ENCODE measurements around the gene PPFIBP2. TPM values are rescaled to one million over a fixed set of nuclear protein-coding genes. Genes with fewer than 3 reads are reported as not detected.

The PPFIBP2 gene
- total RNA-seq, 2 donors from 2014 or later, result 16.3 to 25.5 TPM

DNA sequence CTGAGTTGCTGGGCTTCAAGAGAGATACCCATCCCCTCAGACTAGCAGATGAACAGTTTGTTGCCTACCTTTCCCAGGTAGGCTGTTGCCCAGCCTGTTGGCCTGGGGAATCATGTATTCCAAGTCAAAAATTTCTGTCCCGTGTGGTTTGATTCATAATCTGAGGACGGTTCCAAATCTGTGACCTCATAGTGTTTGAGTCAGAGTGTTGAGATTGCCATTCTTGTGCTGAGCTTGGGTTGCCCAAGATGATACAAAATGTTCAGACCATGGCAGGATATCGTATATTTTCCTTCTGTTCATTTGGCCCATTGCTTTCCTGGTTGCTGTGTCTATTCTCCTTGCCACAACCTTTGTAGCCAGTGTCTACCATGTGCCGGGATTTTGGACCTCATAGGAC, 95.2 kb downstream of the PPFIBP2 start:
- intact Hi-C loops (cut with DNase I), result no loop called here
- DNase-seq (no peak), ATAC-seq (peak in 1 of 2 donors; percentile 12)

DNA sequence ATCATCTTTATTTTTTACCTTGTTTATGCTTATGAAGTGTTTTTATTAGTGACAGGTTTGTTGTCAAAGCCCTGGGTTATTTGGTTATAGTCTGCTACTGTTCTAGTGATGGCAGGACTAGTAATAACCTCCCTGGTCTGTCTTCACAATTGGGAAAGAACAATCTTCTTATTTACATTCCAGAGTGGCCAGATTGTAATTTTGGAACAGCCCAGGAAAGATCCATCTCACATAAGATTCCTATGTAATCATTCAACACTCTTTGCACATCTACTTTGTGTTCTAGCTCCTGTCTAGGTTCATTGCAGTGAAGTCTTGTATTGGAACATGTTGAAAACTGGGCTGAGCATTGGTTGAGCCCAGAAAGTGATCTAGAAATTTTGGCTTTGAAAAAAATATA, 95.7 kb downstream of the PPFIBP2 start:
- no peak for ATAC-seq
- DNase-seq, result no peak
- intact Hi-C loops (cut with DNase I), result no loop called here

DNA sequence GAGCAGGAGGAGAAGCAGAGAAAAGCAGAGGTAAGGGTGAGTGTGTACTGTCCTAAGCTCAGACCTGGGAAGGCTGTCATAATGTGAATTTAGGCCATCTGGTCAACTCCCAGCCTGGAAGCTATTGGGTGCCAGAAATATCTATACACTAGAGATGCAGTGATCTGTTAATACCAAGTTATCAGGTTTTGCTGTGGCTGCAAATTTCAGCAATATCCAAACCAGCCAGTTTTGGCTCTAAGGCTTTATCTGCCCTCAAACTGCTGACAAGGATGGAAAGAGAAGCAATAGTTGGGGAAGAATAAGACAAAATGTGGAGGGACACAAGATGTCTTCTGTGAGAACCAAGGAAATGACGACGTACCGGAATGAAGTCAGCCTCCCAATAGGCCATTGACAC, 96.6 kb downstream of the PPFIBP2 start:
- no peak for DNase-seq
- ATAC-seq, result no peak
- intact Hi-C loops (cut with DNase I), result no loop called here

DNA sequence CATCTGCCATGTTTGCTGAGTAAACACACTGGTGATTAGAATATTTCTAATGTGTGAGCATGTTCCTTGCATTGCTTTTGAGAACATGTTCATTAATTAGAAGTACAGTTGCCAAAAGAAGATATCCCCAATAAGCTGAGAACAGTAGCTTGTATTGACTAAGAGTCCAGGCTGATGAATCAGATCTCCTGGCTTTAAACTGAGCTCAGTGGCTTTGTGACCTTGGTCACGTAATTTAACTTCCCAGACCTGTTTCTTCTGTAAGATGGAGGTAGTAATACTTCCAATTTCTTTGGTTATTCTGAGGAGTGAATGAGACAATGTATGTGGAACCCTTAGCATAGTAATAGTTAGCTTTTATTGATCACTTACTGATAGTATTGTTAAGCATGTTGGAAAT, 97.6 kb downstream of the PPFIBP2 start:
- ATAC-seq (no peak), DNase-seq (no peak)
- intact Hi-C loops (cut with DNase I), result no loop called here

DNA sequence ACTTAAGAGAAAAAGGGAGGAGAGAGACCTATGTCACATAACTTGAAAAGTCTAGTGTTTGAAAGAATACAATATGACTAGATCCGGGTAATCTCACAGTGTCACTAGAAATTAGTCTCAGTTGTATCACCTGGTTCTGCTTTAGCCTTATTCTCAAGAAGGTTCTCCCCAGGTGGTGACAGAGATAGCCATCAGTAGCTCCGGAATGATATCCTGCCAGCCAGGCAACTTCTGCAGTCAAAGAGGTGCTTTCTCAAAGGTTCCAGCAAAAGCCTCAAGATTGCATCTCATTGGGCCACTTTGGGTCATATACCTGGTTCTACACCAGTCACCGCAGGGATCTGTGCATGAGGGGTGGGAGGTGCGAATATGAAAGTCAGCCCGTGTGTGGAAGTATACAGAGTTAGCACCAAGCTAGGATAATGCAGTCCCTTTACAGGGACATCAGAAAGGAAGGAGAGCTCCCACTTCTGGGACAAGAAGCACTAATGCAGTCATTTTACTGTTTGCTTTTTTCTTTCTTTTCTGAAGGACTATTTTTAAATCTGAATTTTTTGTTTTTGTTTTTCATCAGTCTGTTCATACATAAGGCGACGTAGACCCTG, 98.4 kb downstream of the PPFIBP2 start:
- ATAC-seq, result no peak
- intact Hi-C loops (cut with DNase I), result no loop called here

DNA sequence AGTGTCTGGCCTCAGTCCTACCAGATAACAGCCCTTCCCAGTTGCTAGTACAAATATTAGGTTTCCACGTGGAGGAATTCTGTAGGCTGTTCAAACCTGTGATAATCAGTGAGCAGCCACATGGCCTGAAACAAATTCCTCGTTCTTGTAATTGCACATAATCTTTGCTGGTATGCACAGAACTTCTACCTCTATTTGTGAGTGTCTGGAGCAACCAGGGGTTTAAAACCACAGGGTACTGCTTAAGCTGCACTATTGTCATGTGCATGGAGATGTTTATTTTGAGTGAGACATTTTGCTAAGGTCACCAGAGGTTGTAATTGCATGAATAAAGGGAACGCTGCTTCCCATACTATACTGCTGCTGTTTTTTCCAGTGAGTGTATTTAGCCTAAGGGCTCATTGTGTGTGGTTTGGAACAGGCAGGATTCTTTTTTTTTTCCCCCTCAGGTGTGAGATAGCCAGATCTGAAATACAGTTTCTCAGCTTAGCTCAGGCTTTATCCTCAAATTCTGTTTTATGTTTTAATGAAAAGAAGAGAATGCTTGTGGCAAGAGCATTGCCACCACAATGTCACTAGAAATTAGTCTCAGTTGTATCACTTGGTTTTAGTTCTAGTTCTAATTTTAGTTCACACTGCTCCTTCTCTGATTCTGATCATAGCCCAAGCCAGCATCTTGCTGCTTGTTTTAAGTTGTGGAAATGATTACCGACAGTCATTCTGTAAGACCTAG, 99.0 kb downstream of the PPFIBP2 start:
- ATAC-seq, result peak in 1 of 2 donors; percentile 22
- no peak for DNase-seq
- intact Hi-C loops (cut with DNase I), result no loop called here

More for the DNA sequence above, 98.4 kb downstream of the PPFIBP2 start:
- no peak for DNase-seq

DNA sequence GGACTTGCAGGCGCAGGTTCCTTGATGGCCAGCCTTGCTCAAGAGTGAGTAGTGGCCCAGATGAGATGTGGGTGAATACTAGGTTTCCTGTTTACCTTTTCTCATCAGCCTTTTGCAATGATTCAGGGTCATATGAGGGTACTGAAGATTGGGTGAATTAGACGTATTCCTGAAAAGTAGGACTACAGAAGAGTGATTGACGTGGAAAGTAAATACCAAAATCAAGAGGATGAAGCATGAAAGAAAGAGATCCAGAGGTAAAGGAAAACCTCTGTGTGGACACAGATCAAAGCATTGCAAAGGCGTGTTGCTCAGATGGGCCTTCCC, 99.6 kb downstream of the PPFIBP2 start:
- DNase-seq (no peak), ATAC-seq (no peak)
- intact Hi-C loops (cut with DNase I), result no loop called here

GRCh38 chr11:7614656-7615055, 100.9 kb downstream of the PPFIBP2 start:
- DNase-seq (no peak), ATAC-seq (no peak)
- intact Hi-C loops (cut with DNase I), result no loop called here

DNA sequence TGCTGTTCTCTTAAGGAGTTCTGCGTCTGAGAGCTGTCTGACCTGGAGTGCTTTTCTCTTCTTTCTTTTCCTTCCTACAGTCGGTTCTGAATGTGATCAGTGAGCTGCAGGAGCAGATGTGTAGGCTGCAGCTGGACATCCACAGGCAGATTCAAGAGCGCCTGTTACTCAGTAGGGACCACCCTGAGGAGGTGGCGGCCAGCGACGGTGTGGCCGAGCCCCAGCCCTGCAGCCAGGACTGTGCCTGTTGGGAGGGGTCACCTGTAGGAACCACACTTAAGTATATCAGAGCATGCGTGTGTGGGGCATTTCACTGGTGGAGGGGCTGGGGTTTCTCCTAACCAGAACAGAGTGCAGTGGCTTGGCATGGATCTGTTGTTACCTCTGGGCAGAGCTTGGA, 103.2 kb downstream of the PPFIBP2 start:
- ATAC-seq, result no peak
- DNase-seq, result no peak
- intact Hi-C loops (cut with DNase I), result no loop called here

- DNase-seq (no peak), ATAC-seq (no peak)
- intact Hi-C loops (cut with DNase I), result no loop called here
Observed at GRCh38 chr11:7619322-7619721, 105.5 kb downstream of the PPFIBP2 start.

DNA sequence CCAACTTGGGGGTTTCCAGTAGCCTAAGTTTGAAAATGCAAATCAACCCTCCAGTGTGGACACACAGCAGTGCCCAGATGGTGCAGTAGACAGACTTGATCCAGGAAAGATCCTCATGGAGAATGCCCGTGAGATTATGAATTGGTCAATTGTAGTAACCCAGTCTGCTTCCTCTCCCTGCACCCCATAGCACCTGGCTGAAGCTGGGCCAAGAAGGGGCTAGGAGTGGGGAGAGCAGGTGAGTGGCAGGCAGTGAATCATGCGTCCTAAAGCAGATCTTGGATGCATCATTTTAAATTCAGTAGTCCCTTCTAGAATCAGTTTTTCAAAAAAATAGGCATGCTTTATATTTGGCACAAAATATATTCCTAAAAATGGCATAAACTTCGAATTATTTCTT, 107.3 kb downstream of the PPFIBP2 start:
- ATAC-seq, result no peak
- DNase-seq, result no peak
- intact Hi-C loops (cut with DNase I), result no loop called here

DNA sequence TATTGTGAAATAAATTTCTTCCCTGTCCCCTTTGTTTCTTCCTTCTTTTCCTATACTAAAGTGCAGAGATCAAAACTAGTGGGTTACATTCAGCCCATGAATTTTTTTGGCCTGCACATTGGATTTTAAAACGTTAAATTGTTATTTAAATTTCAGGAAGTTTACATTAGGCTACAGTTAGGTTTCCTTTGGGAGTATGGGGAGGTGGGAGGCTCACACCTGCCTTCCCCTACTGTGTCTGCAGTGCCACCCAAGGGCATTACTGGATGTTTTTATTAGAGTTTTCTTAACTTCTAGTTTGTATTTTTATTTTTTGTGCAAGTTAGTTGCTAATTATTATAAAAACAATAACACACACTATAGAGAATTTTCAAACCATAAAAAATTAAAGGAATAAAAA, 107.8 kb downstream of the PPFIBP2 start:
- intact Hi-C loops (cut with DNase I), result no loop called here
- ATAC-seq (no peak), DNase-seq (no peak)

- ATAC-seq (no peak), DNase-seq (no peak)
- intact Hi-C loops (cut with DNase I), result no loop called here
Observed at GRCh38 chr11:7622721-7623120, 108.9 kb downstream of the PPFIBP2 start.

- intact Hi-C loops (cut with DNase I), result no loop called here
- DNase-seq (no peak), ATAC-seq (no peak)
Observed at GRCh38 chr11:7628660-7629059, 114.9 kb downstream of the PPFIBP2 start.

DNA sequence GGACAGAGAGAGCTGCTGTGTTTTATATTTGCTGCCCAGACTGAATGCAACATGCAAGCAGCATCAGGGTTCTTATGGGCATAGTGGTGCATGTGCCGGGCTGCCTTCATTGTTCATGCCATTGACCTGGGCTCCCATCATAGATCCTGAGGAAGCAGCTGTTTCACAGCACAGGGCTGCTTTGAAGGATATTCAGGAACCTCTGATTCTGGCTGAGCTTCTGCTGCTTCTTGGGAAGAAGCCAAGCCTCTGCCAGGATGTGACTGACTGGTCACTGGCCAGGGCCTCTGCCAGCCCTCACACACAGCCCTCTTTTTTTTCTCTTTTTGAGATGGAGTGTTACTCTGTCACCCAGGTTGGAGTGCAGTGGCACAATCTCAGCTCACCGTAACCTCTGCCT, 116.2 kb downstream of the PPFIBP2 start:
- DNase-seq, result no peak
- intact Hi-C loops (cut with DNase I), result no loop called here
- ATAC-seq, result peak; percentile 71 to 72

DNA sequence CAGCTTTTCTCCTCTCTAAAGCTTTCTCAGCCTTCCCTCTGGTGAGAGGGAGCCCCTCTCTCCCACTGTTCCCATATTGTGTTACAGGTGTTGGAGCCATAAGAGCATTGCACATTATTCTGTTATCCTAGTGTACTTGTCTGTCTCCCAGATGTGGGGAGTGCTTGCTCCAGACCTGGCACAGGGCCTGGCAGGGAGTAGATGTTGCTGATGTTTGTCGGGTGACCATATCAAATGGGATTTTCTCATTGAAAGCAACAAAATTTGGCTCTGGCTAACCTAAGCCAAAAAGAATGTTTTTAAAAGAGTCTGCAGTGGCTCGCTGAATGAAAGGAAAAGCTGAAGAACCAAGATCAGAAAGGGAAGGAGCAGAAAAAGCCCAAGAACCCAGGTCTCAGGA, 118.4 kb downstream of the PPFIBP2 start:
- ATAC-seq, result no peak
- no peak for DNase-seq
- intact Hi-C loops (cut with DNase I), result no loop called here

DNA sequence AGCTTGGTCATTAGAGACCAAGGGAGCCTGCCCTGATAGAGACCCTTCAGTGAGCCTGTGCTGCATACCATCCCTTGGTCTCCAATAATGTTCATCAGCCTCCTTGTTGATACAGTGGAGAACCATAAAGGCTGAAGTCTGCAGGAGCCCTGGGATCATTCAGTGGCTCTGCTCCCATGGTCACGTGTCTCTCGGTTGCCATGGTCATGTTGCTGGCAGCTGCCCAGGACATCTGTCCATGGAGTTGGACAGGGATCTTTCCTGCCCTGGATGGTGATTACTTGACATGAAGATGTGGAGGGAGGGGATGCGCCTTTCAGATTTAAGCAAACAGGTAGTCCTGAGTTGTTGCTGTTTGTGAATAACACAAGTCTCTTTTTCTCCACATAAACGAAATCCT, 121.3 kb downstream of the PPFIBP2 start:
- DNase-seq (peak; percentile 23), ATAC-seq (no peak)
- intact Hi-C loops (cut with DNase I), result no loop called here

DNA sequence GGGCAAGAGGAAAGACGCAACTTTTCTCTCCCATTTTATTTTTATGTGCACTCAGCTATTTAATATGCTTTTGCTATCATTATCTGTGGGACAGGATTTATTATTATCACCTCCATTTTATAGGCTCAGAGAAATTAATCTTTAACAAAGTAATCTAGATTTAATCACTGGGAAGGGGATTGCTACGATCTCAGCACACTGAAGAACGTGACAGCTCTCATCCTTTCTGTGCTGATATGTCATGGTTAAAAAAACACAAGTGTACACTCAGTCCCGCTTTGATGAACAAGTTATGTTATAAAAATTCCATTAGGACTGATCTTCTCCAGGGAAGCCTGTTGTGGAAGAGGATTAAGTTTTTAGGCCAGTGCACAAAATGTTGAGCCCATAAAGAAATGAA, 121.9 kb downstream of the PPFIBP2 start:
- no peak for DNase-seq
- intact Hi-C loops (cut with DNase I), result no loop called here
- no peak for ATAC-seq

- ATAC-seq (no peak), DNase-seq (no peak)
- intact Hi-C loops (cut with DNase I), result no loop called here
Observed at GRCh38 chr11:7636350-7636749, 122.6 kb downstream of the PPFIBP2 start.

DNA sequence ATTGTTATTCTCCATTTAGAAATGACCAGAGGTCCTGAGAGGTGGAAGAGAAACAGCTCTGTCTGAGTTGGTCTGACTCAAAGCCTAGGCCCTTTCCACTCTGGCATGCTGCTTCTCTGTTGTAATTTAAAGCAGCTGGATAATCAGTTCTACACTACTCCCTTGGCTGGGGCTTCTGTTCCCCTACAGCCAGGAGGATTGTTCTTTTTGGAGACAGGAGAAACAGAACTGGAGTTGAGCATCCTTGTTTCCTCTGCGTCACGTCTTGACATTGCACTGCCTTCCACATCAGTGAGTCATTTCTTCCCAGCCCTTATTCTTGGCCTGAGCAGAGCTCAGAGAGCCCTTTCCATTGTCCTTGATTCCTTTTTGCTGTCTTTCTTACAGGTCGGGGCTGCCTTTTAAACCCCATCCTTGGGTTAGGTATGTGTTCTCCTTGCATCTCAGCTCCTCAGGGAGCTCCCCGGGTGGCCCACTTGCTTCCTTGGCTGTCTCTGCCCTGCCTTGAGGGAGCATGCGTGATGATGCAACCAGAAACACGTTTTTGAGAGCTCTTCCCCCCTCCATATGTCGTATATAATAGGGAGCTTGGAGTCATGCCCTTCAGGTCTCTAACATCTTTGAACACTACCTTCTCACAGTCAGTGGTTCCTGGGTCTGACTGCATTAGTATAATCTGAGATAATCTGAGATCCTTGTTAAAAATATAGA, 123.8 kb downstream of the PPFIBP2 start:
- intact Hi-C loops (cut with DNase I), result no loop called here
- peak; percentile 72 to 90 for ATAC-seq
- DNase-seq, result peak; percentile 56
